Stimulated activated CD4-positive, alpha-beta T cell treated with anti-CD3 and anti-CD28 coated beads, Interleukin-12 subunit alpha, Interleukin-12 subunit beta, amount 100 ng/mL, for 48 hours (primary cell): ENCODE data around the gene TPD52L1.
"Not testable (repeated sequence)": the region's sequence is repeated elsewhere in the genome, so short reads cannot be mapped to it uniquely, and the experiment has no call there.

Source experiments
- DNase-seq, 3 donors: peaks; one replicate each; pipeline ENCODE4 v3.0.0-alpha.2; 2020; ENCODE audit warnings: low read depth in 2 of 3, low spot score in 1 of 3

The TPD52L1 gene

GRCh38 chr6:125153391-125154117, at the start of gene TPD52L1:
TPD52L1 (plus strand) TSS chr6:125153773; CDS start chr6:125153952, 179 bp downstream.
- peak; percentile 39 to 48 (median 44) for DNase-seq

- no peak for DNase-seq
These were observed 49.1 kb upstream of the TPD52L1 start for GRCh38 chr6:125104425-125104824.

- no peak for DNase-seq
These were observed 46.5 kb upstream of the TPD52L1 start for GRCh38 chr6:125107048-125107447.

- no peak for DNase-seq
These were observed 45.7 kb upstream of the TPD52L1 start for GRCh38 chr6:125107896-125108295.

GRCh38 chr6:125110056-125110455, 43.5 kb upstream of the TPD52L1 start:
- DNase-seq = no peak

GRCh38 chr6:125111219-125111983, 42.2 kb upstream of the TPD52L1 start:
- no peak for DNase-seq

- DNase-seq = no peak
These were observed 40.6 kb upstream of the TPD52L1 start for GRCh38 chr6:125112934-125113333.

- DNase-seq = peak; percentile 5 to 37 (median 6)
These were observed 39.2 kb upstream of the TPD52L1 start for GRCh38 chr6:125114248-125114858.

GRCh38 chr6:125116170-125116569, 37.4 kb upstream of the TPD52L1 start:
- DNase-seq = no peak

- no peak for DNase-seq
These were observed 36.9 kb upstream of the TPD52L1 start for GRCh38 chr6:125116710-125117109.

GRCh38 chr6:125117818-125118217, 35.8 kb upstream of the TPD52L1 start:
- no peak for DNase-seq

- no peak for DNase-seq
These were observed 33.5 kb upstream of the TPD52L1 start for GRCh38 chr6:125120054-125120590.

GRCh38 chr6:125121894-125122293, 31.7 kb upstream of the TPD52L1 start:
- DNase-seq = no peak

GRCh38 chr6:125123051-125123450, 30.5 kb upstream of the TPD52L1 start:
- no peak for DNase-seq

GRCh38 chr6:125123468-125124048, 30.0 kb upstream of the TPD52L1 start:
- DNase-seq = no peak

GRCh38 chr6:125124049-125124669, 29.4 kb upstream of the TPD52L1 start:
- no peak for DNase-seq

GRCh38 chr6:125125856-125126255, 27.7 kb upstream of the TPD52L1 start:
- DNase-seq = not testable (repeated sequence)

GRCh38 chr6:125129354-125129753, 24.2 kb upstream of the TPD52L1 start:
- DNase-seq = no peak

- DNase-seq = no peak
These were observed 21.5 kb upstream of the TPD52L1 start for GRCh38 chr6:125132058-125132457.

- DNase-seq = no peak
These were observed 17.2 kb upstream of the TPD52L1 start for GRCh38 chr6:125136378-125136777.

- DNase-seq = no peak
These were observed 15.5 kb upstream of the TPD52L1 start for GRCh38 chr6:125138083-125138482.
